Stimulated activated effector memory CD8-positive, alpha-beta T cell treated with anti-CD3 and anti-CD28 coated beads, Interleukin-12 subunit alpha, Interleukin-12 subunit beta, amount 100 ng/mL, for 72 hours (primary cell): ENCODE results near the gene BRME1.

ENCODE experiments used
- ATAC-seq: fragments of 150-1000 bp; cut with Tn5 transposase; 2 replicates; pipeline ENCODE4 v1.10.0; 2021
- DNase-seq, 2 donors: peaks; one replicate each; pipeline ENCODE4 v3.0.0; 2021 to 2022; ENCODE audit warnings: low spot score in 2 of 2
- H3K27ac Mint-ChIP-seq: one replicate; pipeline ENCODE4 v1.8.0; 2022; ENCODE audit warnings: mild to moderate bottlenecking, mixed read lengths
- H3K36me3 Mint-ChIP-seq: one replicate; pipeline ENCODE4 v1.8.0; 2022; ENCODE audit warnings: mild to moderate bottlenecking, mixed read lengths
- H3K4me1 Mint-ChIP-seq: one replicate; pipeline ENCODE4 v1.8.0; 2022; ENCODE audit warnings: mixed read lengths
- H3K4me3 Mint-ChIP-seq: one replicate; pipeline ENCODE4 v1.8.0; 2022; ENCODE audit warnings: mild to moderate bottlenecking, mixed read lengths
- H3K9me3 Mint-ChIP-seq: one replicate; pipeline ENCODE4 v1.8.0; 2022; ENCODE audit warnings: mixed read lengths

Gene BRME1

GRCh38 chr19:13884726-13885591 is 21.0 kb downstream of the BRME1 start:
- Mint-ChIP-seq H3K9me3 (no peaks in the 10 kb centered on the region), H3K27ac (no peak overlapping the region), H3K36me3 (peaks cover 11% of the 10 kb centered on the region), H3K4me3 (no peak overlapping the region), H3K4me1 (peaks cover 71% of the 10 kb centered on the region)
- DNase-seq (no peak), ATAC-seq (no peak)

DNA sequence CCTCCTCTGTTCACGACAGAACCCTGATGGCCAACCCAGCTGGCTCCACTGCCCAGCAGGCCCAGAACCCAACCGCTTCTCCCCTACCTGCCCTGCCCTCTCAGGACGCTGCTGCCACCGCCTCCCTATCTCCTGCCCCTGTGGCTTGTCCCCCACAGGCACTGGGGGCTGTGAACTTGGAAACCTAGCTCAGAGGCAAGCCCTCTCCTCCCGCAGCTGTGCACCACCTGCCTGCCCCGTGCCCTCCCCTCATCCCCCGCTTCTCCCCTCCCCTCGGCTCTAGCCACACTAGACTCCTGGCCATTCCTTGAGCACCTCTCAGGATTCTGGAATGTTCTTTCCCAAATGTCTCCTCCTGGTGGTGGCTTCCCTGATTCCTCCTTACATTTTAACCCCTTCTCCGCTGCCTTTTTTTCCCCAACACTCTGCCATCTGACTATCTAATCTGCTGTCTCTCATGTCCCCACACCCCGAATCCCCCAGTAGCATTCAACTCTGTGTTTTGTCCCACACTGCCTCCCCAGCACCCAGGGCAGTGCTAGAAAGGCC is 22.3 kb downstream of the BRME1 start:
- peak overlapping the region; percentile 57 for H3K27ac Mint-ChIP-seq
- peaks cover 71% of the 10 kb centered on the region for H3K4me1 Mint-ChIP-seq
- ATAC-seq (no peak), DNase-seq (no peak)
- H3K9me3 Mint-ChIP-seq = no peaks in the 10 kb centered on the region
- no peak overlapping the region for H3K4me3 Mint-ChIP-seq
- H3K36me3 Mint-ChIP-seq = peaks cover 11% of the 10 kb centered on the region

DNA sequence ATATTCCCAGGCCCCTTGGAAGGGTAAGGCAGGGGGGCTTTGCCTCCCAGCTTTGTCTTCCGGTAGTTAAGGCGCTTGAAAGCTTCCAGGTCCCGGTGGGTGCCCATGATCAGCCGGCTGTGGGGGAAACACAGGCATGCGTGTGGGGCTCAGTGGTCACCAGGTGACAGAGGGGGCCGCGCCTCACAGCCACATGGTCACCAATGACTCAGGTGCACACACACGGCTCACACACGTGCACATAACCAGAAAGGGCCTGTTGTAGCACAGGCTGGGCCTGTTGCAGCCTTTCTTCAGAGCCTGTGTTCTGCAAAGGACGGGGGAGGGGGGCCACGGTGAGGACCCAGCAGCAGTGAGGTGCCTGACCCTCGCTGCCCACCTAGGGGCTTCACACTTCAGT is 23.1 kb downstream of the BRME1 start:
- peaks cover 11% of the 10 kb centered on the region for H3K36me3 Mint-ChIP-seq
- H3K9me3 Mint-ChIP-seq = no peaks in the 10 kb centered on the region
- ATAC-seq (no peak), DNase-seq (no peak)
- peak overlapping the region; percentile 72 for H3K4me3 Mint-ChIP-seq
- no peak overlapping the region for H3K27ac Mint-ChIP-seq
- peaks cover 71% of the 10 kb centered on the region for H3K4me1 Mint-ChIP-seq

- H3K4me1 Mint-ChIP-seq = peaks cover 68% of the 10 kb centered on the region
- H3K36me3 Mint-ChIP-seq = peaks cover 11% of the 10 kb centered on the region
- ATAC-seq = no peak
- DNase-seq = no peak
- peak overlapping the region; percentile 88 for H3K27ac Mint-ChIP-seq
- no peaks in the 10 kb centered on the region for H3K9me3 Mint-ChIP-seq
- H3K4me3 Mint-ChIP-seq = peak overlapping the region; percentile 72
Measured at GRCh38 chr19:13882419-13882795, 23.5 kb downstream of the BRME1 start.

DNA sequence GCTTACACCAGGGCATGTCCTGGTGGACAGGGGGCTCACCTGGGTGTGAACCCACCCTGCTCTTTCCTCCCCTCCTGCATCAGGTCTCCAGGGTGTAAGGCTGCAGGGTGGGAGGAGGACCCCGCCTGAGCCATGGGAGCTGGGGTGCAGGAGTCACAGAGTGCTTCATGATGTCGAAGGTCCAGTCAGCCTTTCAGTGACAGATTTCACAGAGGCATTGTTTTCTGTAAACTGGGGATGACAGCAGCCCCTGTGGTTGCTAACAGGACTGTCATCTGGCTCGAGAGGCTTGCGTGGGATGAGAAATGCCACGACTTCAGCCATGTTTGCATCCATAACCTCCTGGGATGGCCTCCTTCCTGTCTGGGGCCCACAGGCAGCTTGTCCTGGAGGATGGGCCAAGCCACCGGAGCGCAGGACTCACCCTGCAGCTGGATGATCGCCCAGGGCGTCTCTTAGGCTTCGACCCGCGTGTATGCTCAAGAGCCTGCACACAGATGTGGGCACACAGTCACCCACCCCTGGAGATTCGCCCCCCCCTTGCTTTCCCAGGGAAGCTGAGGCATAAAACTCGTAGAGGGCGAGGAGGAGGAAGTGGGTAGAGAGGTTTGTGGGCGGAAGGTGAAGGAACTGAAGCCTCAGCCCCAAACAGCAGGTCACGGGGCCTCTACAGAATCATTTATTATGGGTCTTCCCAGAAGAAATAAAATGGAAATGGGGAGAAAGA is 24.1 kb downstream of the BRME1 start:
- Mint-ChIP-seq H3K9me3 (no peaks in the 10 kb centered on the region), H3K36me3 (peaks cover 11% of the 10 kb centered on the region), H3K4me1 (peaks cover 62% of the 10 kb centered on the region), H3K4me3 (peak overlapping the region; percentile 72), H3K27ac (peak overlapping the region; percentile 88)
- DNase-seq (peak in 1 of 2 donors; percentile 72), ATAC-seq (peak; percentile 75)

GRCh38 chr19:13881251-13881691 is 24.6 kb downstream of the BRME1 start:
- Mint-ChIP-seq H3K4me3 (peak overlapping the region; percentile 72), H3K27ac (peak overlapping the region; percentile 88), H3K4me1 (peaks cover 57% of the 10 kb centered on the region), H3K36me3 (peaks cover 11% of the 10 kb centered on the region), H3K9me3 (no peaks in the 10 kb centered on the region)
- ATAC-seq (no peak), DNase-seq (peak in 1 of 2 donors; percentile 67)

GRCh38 chr19:13880059-13881043 is 25.6 kb downstream of the BRME1 start:
- Mint-ChIP-seq H3K9me3 (no peaks in the 10 kb centered on the region), H3K4me3 (peak overlapping the region; percentile 72), H3K27ac (peak overlapping the region; percentile 88), H3K36me3 (peaks cover 11% of the 10 kb centered on the region), H3K4me1 (peaks cover 47% of the 10 kb centered on the region)
- DNase-seq (peak; percentile 100), ATAC-seq (peak; percentile 92)

DNA sequence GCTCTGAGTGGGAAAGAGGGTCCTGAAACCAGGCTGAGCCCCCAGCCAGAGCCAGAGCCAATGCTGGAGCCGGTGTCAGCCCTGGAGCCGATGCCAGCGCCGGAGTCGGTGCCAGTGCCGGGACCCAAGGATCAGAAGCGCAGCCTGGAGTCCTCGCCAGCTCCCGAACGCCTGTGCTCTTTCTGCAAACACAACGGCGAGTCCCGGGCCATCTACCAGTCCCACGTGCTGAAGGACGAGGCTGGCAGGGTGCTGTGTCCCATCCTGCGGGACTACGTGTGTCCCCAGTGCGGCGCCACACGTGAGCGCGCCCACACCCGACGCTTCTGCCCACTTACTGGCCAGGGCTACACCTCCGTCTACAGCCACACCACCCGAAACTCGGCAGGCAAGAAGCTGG is 28.6 kb downstream of the BRME1 start:
- no peaks in the 10 kb centered on the region for H3K9me3 Mint-ChIP-seq
- DNase-seq = no peak
- H3K4me3 Mint-ChIP-seq = no peak overlapping the region
- peaks cover 21% of the 10 kb centered on the region for H3K4me1 Mint-ChIP-seq
- no peak for ATAC-seq
- peaks cover 11% of the 10 kb centered on the region for H3K36me3 Mint-ChIP-seq
- H3K27ac Mint-ChIP-seq = no peak overlapping the region

DNA sequence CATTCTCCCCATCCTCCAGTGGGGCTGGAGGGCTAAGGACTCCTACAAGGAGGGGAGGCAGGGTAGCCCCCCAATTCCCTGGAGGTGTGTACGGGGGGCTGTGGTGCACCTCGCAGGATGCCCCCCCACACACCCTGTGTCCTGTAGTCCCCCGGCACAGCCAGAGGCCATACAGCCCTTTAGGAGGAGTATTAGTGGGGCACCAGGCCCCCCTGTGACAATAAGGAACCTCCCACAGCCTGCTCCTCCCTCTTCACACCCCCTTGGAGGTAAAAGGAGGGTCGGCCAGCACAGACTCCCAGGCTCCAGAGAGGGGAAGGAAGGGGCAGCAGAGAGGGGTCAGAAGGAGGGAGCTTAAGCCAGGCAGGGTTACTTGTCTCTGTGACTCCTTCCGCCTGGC is 29.1 kb downstream of the BRME1 start, which contains the start of gene NANOS3:
Gene NANOS3 (plus strand): TSS at position 301 of the 400 bp plus-strand sequence. CDS start 115 bp downstream, outside the sequence.
- H3K9me3 Mint-ChIP-seq = no peaks in the 10 kb centered on the region
- peaks cover 8% of the 10 kb centered on the region for H3K36me3 Mint-ChIP-seq
- peaks cover 16% of the 10 kb centered on the region for H3K4me1 Mint-ChIP-seq
- no peak within 1 kb of the TSS for H3K4me3 Mint-ChIP-seq
- ATAC-seq (no peak), DNase-seq (no peak)
- H3K27ac Mint-ChIP-seq = no peak within 1 kb of the TSS

GRCh38 chr19:13875824-13876223 is 30.1 kb downstream of the BRME1 start:
- peaks cover 6% of the 10 kb centered on the region for H3K4me1 Mint-ChIP-seq
- no peak overlapping the region for H3K27ac Mint-ChIP-seq
- ATAC-seq (no peak), DNase-seq (no peak)
- no peak overlapping the region for H3K4me3 Mint-ChIP-seq
- no peaks in the 10 kb centered on the region for H3K9me3 Mint-ChIP-seq
- no peaks in the 10 kb centered on the region for H3K36me3 Mint-ChIP-seq

- Mint-ChIP-seq H3K4me3 (no peak overlapping the region), H3K27ac (no peak overlapping the region), H3K9me3 (no peaks in the 10 kb centered on the region)
Measured at GRCh38 chr19:13873834-13874515, 31.9 kb downstream of the BRME1 start.

GRCh38 chr19:13872695-13873389 is 33.1 kb downstream of the BRME1 start:
- H3K9me3 Mint-ChIP-seq = no peaks in the 10 kb centered on the region
- no peak overlapping the region for H3K27ac Mint-ChIP-seq
- H3K4me3 Mint-ChIP-seq = peak overlapping the region; percentile 51
- no peaks in the 10 kb centered on the region for H3K36me3 Mint-ChIP-seq
- peak; percentile 69 for ATAC-seq
- DNase-seq = peak in 1 of 2 donors; percentile 71
- peaks cover 9% of the 10 kb centered on the region for H3K4me1 Mint-ChIP-seq

More at GRCh38 chr19:13873834-13874515, 31.9 kb downstream of the BRME1 start:
- ATAC-seq = no peak
- Mint-ChIP-seq H3K36me3 (no peaks in the 10 kb centered on the region), H3K4me1 (peaks cover under 1% of the 10 kb centered on the region)
- DNase-seq = no peak

DNA sequence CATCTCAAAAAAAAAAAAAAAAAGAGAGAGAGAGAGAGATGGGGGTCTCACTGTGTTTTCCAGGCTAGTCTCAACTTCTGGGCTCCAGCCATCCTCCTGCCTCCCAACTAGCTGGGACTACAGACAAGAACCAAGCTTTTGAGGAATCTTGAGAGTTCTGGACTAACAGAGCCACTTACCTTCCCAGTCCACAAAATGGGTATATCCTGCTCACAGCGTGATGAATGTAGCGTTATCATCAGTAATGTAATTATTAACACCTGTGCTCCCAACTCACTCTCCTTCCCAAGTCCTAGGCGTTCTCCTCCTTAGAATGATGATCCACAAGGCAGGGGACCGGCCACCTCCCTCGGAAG is 33.6 kb downstream of the BRME1 start:
- peak overlapping the region; percentile 51 for H3K4me3 Mint-ChIP-seq
- DNase-seq (no peak), ATAC-seq (no peak)
- no peaks in the 10 kb centered on the region for H3K36me3 Mint-ChIP-seq
- H3K9me3 Mint-ChIP-seq = no peaks in the 10 kb centered on the region
- peaks cover 9% of the 10 kb centered on the region for H3K4me1 Mint-ChIP-seq
- no peak overlapping the region for H3K27ac Mint-ChIP-seq

DNA sequence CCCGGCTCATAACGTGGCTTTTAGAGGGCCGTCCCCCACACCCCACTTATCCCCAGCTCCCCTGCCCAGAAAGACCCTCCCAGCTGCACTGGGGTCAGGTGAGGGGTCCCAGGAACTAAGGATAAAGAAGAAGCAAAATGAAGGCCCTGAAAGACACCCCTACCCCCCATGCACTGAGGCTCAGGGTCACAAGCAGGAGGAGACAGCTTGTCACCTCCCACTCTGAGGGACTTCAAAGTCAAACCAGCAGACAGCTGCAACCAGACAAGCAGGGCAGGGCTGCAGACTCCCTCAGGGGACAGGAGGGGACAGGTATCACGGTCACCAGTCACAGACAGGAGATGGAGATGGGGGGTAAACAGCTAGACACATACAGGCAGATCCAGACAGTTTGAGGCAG is 35.0 kb downstream of the BRME1 start:
- Mint-ChIP-seq H3K4me1 (peaks cover 18% of the 10 kb centered on the region), H3K9me3 (no peaks in the 10 kb centered on the region), H3K36me3 (no peaks in the 10 kb centered on the region), H3K4me3 (no peak overlapping the region), H3K27ac (no peak overlapping the region)
- no peak for DNase-seq
- no peak for ATAC-seq
